Vagina (tissue), 2 donors: ENCODE measurements around the gene FAM168B.

Experiments used
- POLR2A ChIP-seq, 2 donors: fragments of 450-650 bp; IDR thresholded peaks; one replicate each; pipeline ENCODE4 v1.6.1; 2017; ENCODE audit warnings: antibody characterized with exemption in 2 of 2, mild to moderate bottlenecking in 2 of 2, moderate library complexity in 2 of 2
- POLR2AphosphoS5 ChIP-seq, 2 donors: sonication (generic); formaldehyde crosslinking; IDR thresholded peaks; one replicate each; pipeline ENCODE4 v1.9.0; 2017; ENCODE audit warnings: antibody characterized with exemption in 2 of 2, mild to moderate bottlenecking in 2 of 2, low read depth in 1 of 2; ENCODE audit not compliant: insufficient read depth in 1 of 2
- TF ChIP-seq, protein P1 (sequence below), 3 experiments: fragments of 450-650 bp in 2 of 3; fragments of 200-600 bp in 1 of 3; sonication (generic) in 1 of 3; IDR thresholded peaks; one replicate each; pipeline ENCODE4 v1.5.1; 2017 to 2019; ENCODE audit warnings: antibody characterized with exemption in 3 of 3, mild to moderate bottlenecking in 2 of 3, moderate library complexity in 2 of 3

DNA sequence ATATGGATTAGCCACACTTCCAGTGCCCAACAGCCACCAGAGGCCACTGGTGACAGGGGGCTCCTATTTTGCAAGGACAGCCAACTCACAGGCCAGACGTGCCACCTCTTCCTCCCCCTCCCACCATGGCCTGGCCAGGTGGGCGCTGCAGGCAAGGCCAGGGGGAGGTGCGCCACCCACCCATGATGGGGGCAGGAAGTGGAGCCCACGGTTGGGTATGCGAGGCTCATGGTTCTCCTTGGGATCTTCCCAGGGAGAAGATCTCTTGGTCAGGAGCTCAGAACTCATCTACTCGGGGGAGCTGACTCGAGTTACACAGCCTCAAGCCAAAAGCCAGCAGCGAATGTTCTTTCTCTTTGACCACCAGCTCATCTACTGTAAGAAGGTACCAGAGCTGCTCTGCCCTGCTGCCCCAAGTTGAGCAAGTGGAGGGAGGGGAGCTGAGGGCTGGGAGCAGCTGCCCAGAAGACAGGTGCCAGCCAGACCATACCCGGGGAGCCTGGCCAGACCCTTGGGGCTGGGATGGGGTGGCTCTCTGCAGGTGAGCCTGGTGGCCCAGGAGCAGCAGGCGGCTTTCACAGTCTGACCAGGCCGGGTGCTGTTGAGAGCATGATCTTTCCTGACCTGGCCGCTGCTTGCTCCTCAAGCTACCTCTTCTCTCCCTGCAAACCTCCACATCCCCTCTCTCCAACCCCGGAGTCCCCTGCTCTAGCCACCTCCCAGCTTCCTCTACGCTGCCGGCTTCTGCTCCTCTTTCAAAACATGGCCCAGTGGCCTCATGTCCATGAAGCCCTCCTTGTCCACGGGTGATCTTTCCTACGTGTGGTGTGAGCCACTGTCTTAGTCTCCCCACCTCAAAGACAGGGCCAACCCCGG is 49.8 kb downstream of the FAM168B start:
- TF ChIP-seq, protein P1, sequence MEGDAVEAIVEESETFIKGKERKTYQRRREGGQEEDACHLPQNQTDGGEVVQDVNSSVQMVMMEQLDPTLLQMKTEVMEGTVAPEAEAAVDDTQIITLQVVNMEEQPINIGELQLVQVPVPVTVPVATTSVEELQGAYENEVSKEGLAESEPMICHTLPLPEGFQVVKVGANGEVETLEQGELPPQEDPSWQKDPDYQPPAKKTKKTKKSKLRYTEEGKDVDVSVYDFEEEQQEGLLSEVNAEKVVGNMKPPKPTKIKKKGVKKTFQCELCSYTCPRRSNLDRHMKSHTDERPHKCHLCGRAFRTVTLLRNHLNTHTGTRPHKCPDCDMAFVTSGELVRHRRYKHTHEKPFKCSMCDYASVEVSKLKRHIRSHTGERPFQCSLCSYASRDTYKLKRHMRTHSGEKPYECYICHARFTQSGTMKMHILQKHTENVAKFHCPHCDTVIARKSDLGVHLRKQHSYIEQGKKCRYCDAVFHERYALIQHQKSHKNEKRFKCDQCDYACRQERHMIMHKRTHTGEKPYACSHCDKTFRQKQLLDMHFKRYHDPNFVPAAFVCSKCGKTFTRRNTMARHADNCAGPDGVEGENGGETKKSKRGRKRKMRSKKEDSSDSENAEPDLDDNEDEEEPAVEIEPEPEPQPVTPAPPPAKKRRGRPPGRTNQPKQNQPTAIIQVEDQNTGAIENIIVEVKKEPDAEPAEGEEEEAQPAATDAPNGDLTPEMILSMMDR (IDR thresholded peaks at IDR 0.05): no peak
- TF ChIP-seq POLR2A (IDR thresholded peaks at IDR 0.05) (no peak), POLR2AphosphoS5 (IDR thresholded peaks at IDR 0.05; ENCODE audit: insufficient read depth in 1 of 2, low read depth in 1 of 2) (no peak)
